Left ventricle myocardium inferior (tissue), 1 donor: Measurements from ENCODE around the gene MOB3A. TPM values are rescaled to one million over a fixed set of nuclear protein-coding genes. Genes with fewer than 3 reads are reported as not detected.

Experiments used
- DNase-seq: peaks from one replicate; pipeline ENCODE4 v3.0.0-alpha.2; 2020
- H3K27ac ChIP-seq: fragments of 200-600 bp; replicated peaks from 2 replicates; pipeline ENCODE4 v1.8.0; 2021
- H3K27me3 ChIP-seq: fragments of 200-600 bp; 2 replicates; pipeline ENCODE4 v1.8.0; 2021; ENCODE audit warnings: low read depth
- H3K36me3 ChIP-seq: fragments of 200-600 bp; 2 replicates; pipeline ENCODE4 v1.8.0; 2021
- H3K4me1 ChIP-seq: fragments of 200-600 bp; 2 replicates; pipeline ENCODE4 v1.8.0; 2021
- H3K4me3 ChIP-seq: fragments of 200-600 bp; 2 replicates; pipeline ENCODE4 v1.8.0; 2021; ENCODE audit warnings: mild to moderate bottlenecking, moderate library complexity
- H3K9me3 ChIP-seq: fragments of 200-600 bp; replicated peaks from 2 replicates; pipeline ENCODE4 v1.8.0; 2021
- CTCF ChIP-seq: fragments of 200-600 bp; IDR thresholded peaks from 2 replicates; pipeline ENCODE4 v1.8.0; 2021; ENCODE audit warnings: antibody characterized with exemption, mild to moderate bottlenecking, borderline replicate concordance
- intact Hi-C: fragments of 100-400 bp; cut with micrococcal nuclease; formaldehyde crosslinking; loops from one replicate; pipeline ENCODE4 v1.11.0; 2022
- total RNA-seq: library from RNA; stranded (reverse); fragmentation: NEBNext Ultra II Directional; extraction: Animal tissue kit (Norgen Biotek cat#: 25700); gene quantifications from one replicate; pipeline ENCODE4 v1.2.1, GENCODE V29; 2021
- donor health status: DM: no; HTN: yes; CAD: no; lungs with severe emphysema.

MOB3A gene
- total RNA-seq, 1 donor from 2014 or later = 16.1 TPM

GRCh38 chr19:2033115-2033824, 62.9 kb downstream of the MOB3A start:
- Histone ChIP-seq H3K4me3 (no peak overlapping the region), H3K4me1 (peaks cover 34% of the 10 kb centered on the region), H3K27ac (peak overlapping the region; percentile 99)

GRCh38 chr19:2032296-2032941, 63.7 kb downstream of the MOB3A start:
- peak overlapping the region; percentile 48 for H3K4me3 ChIP-seq
- no peaks in the 10 kb centered on the region for H3K36me3 ChIP-seq
- DNase-seq = peak; percentile 95
- peaks cover 10% of the 10 kb centered on the region for H3K9me3 ChIP-seq
- H3K4me1 ChIP-seq = peaks cover 43% of the 10 kb centered on the region
- no peaks in the 10 kb centered on the region for H3K27me3 ChIP-seq
- intact Hi-C loops = no loop called here
- TF ChIP-seq CTCF = no peak
- H3K27ac ChIP-seq = peak overlapping the region; percentile 99

More at GRCh38 chr19:2033115-2033824, 62.9 kb downstream of the MOB3A start:
- no peak for TF ChIP-seq CTCF
- Histone ChIP-seq H3K27me3 (no peaks in the 10 kb centered on the region), H3K9me3 (peaks cover 10% of the 10 kb centered on the region), H3K36me3 (peaks cover 1% of the 10 kb centered on the region)
- intact Hi-C loops = no loop called here
- no peak for DNase-seq

- no peak for TF ChIP-seq CTCF
- no peak for DNase-seq
- intact Hi-C loops = no loop called here
- Histone ChIP-seq H3K4me1 (peaks cover 36% of the 10 kb centered on the region), H3K4me3 (no peak overlapping the region), H3K9me3 (peaks cover 10% of the 10 kb centered on the region), H3K27ac (no peak overlapping the region), H3K36me3 (no peaks in the 10 kb centered on the region), H3K27me3 (no peaks in the 10 kb centered on the region)
Measured at GRCh38 chr19:2027361-2027760, 68.8 kb downstream of the MOB3A start.

GRCh38 chr19:2026770-2027169, 69.4 kb downstream of the MOB3A start:
- no peak overlapping the region for H3K27ac ChIP-seq
- DNase-seq = no peak
- no peaks in the 10 kb centered on the region for H3K27me3 ChIP-seq
- intact Hi-C loops = no loop called here
- H3K4me1 ChIP-seq = peaks cover 30% of the 10 kb centered on the region
- no peak for TF ChIP-seq CTCF
- no peak overlapping the region for H3K4me3 ChIP-seq
- peaks cover 10% of the 10 kb centered on the region for H3K9me3 ChIP-seq
- H3K36me3 ChIP-seq = no peaks in the 10 kb centered on the region

GRCh38 chr19:2022289-2022688, 73.8 kb downstream of the MOB3A start:
- Histone ChIP-seq H3K4me1 (peaks cover 4% of the 10 kb centered on the region), H3K36me3 (no peaks in the 10 kb centered on the region), H3K4me3 (no peak overlapping the region), H3K27ac (no peak overlapping the region), H3K27me3 (no peaks in the 10 kb centered on the region), H3K9me3 (peaks cover 10% of the 10 kb centered on the region)
- no peak for DNase-seq
- intact Hi-C loops = no loop called here
- no peak for TF ChIP-seq CTCF
